Measurements from ENCODE around the gene DAD1. TPM values are rescaled to one million over a fixed set of nuclear protein-coding genes. Genes with fewer than 3 reads are reported as not detected.
"Not testable (repeated sequence)": the region's sequence is repeated elsewhere in the genome, so short reads cannot be mapped to it uniquely, and the experiment has no call there.

Gene DAD1
- total and polyA plus RNA-seq, 9 donors: 116 to 179 (median 143) TPM

DNA sequence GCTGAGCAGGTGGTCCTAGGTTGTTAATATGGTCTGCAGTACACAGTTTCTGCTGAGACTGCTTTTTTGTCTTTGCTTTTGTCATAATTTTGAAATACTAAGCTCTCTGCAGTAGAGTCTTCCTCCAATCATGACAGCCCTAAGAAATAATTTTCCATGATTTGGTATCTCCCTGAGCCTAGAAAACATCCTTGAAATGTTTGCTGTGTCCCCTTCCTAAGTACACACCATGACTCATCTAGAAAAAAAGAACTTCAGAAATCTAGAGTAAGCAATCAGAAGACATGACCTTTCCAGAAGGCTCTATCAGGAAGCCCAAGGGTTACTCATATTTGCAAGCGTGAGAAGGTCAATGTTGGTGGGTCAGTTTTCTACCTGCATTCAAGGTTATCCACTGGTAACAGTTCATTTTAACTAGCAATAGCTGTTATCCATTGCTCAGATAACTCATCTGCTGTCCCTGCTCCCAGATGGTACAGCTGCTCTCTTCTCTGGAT lies 16.4 kb downstream of the DAD1 start:
- WGBS (ENCODE audit: insufficient coverage): no CpG with 5 or more reads among the region's 1 CpG
- no peak for DNase-seq
- Histone ChIP-seq H3K4me3 (ENCODE audit: low read length) (no peak overlapping the region), H3K27me3 (ENCODE audit: control insufficient read depth, insufficient read depth, low read length) (no peaks in the 10 kb centered on the region), H3K36me3 (ENCODE audit: control insufficient read depth, insufficient read depth, low read length) (peaks cover 42% of the 10 kb centered on the region), H3K27ac (ENCODE audit: low read length) (no peak overlapping the region), H3K9me3 (replicated peaks; ENCODE audit: control insufficient read depth, low read depth, low read length) (no peaks in the 10 kb centered on the region), H3K4me1 (ENCODE audit: control insufficient read depth, insufficient read depth, low read length) (peaks cover 6% of the 10 kb centered on the region)

GRCh38 chr14:22570132-22570949 lies 18.7 kb downstream of the DAD1 start:
- DNase-seq: peak; percentile 91
- Histone ChIP-seq H3K9me3 (replicated peaks; ENCODE audit: control insufficient read depth, low read depth, low read length) (no peaks in the 10 kb centered on the region), H3K27ac (ENCODE audit: low read length) (peak overlapping the region; percentile 40), H3K4me1 (ENCODE audit: control insufficient read depth, insufficient read depth, low read length) (peaks cover 8% of the 10 kb centered on the region), H3K27me3 (ENCODE audit: control insufficient read depth, insufficient read depth, low read length) (no peaks in the 10 kb centered on the region), H3K36me3 (ENCODE audit: control insufficient read depth, insufficient read depth, low read length) (peaks cover 47% of the 10 kb centered on the region), H3K4me3 (ENCODE audit: low read length) (no peak overlapping the region)
- 38% methylated on average over 5 of the region's 8 CpGs for WGBS (ENCODE audit: insufficient coverage)

GRCh38 chr14:22569737-22570131 lies 19.3 kb downstream of the DAD1 start:
- WGBS (ENCODE audit: insufficient coverage): no CpG with 5 or more reads among the region's 3 CpGs
- peaks cover 8% of the 10 kb centered on the region for H3K4me1 ChIP-seq (ENCODE audit: control insufficient read depth, insufficient read depth, low read length)
- H3K4me3 ChIP-seq (ENCODE audit: low read length): no peak overlapping the region
- H3K27ac ChIP-seq (ENCODE audit: low read length): no peak overlapping the region
- no peaks in the 10 kb centered on the region for H3K9me3 ChIP-seq (replicated peaks; ENCODE audit: control insufficient read depth, low read depth, low read length)
- peaks cover 46% of the 10 kb centered on the region for H3K36me3 ChIP-seq (ENCODE audit: control insufficient read depth, insufficient read depth, low read length)
- H3K27me3 ChIP-seq (ENCODE audit: control insufficient read depth, insufficient read depth, low read length): no peaks in the 10 kb centered on the region
- no peak for DNase-seq

DNA sequence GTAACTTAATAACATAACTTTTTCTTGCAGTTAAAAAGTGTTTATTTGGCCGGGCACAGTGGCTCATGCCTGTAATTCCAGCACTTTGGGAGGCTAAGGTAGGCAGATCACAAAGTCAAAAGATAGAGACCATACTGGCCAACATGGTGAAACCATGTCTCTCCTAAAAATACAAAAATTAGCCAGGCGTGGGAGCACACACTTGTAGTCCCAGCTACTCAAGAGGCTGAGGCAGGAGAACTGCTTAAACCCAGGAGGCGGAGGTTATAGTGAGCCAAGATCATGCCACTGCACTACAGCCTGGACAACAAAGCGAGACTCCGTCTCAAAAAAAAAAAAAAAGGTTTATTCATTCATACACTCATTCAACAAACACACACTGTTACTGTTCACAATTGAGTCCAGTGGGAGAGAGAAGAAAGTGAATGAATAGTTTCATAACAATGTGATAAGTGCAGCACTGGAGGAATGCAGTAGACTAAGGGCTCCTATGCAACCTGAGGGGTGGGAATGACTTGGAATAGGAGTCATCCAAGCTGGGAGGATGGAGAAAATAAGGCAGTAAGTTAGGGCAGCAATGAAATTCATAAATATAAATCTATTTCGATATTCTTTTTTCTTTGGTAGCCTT lies 19.8 kb downstream of the DAD1 start:
- no peaks in the 10 kb centered on the region for H3K9me3 ChIP-seq (replicated peaks; ENCODE audit: control insufficient read depth, low read depth, low read length)
- H3K4me3 ChIP-seq (ENCODE audit: low read length): no peak overlapping the region
- H3K36me3 ChIP-seq (ENCODE audit: control insufficient read depth, insufficient read depth, low read length): peaks cover 47% of the 10 kb centered on the region
- no peak for DNase-seq
- no peaks in the 10 kb centered on the region for H3K27me3 ChIP-seq (ENCODE audit: control insufficient read depth, insufficient read depth, low read length)
- peaks cover 8% of the 10 kb centered on the region for H3K4me1 ChIP-seq (ENCODE audit: control insufficient read depth, insufficient read depth, low read length)
- H3K27ac ChIP-seq (ENCODE audit: low read length): no peak overlapping the region
- 93% methylated on average over 2 of the region's 6 CpGs for WGBS (ENCODE audit: insufficient coverage)

DNA sequence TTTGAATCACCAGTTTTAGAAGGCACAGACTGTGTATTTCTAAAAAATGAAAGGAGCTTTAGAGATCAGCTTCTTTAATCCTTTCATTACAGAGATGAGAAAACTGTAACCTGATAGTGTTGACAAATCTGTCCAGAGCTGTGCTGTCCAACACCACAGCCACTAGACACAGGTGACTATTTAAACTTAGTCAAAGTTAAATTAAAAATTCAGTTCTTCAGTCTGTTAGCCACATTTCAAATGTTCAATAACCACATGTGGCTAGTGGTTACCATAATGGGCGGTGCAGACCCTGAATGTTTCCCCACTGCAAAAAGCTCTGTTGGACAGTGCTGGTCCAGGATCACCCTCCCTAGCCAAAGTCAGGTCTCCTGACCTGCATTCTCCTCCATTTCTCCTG lies 21.6 kb downstream of the DAD1 start:
- DNase-seq: no peak
- peaks cover 44% of the 10 kb centered on the region for H3K36me3 ChIP-seq (ENCODE audit: control insufficient read depth, insufficient read depth, low read length)
- no peak overlapping the region for H3K27ac ChIP-seq (ENCODE audit: low read length)
- peaks cover 8% of the 10 kb centered on the region for H3K4me1 ChIP-seq (ENCODE audit: control insufficient read depth, insufficient read depth, low read length)
- H3K9me3 ChIP-seq (replicated peaks; ENCODE audit: control insufficient read depth, low read depth, low read length): no peaks in the 10 kb centered on the region
- no peaks in the 10 kb centered on the region for H3K27me3 ChIP-seq (ENCODE audit: control insufficient read depth, insufficient read depth, low read length)
- H3K4me3 ChIP-seq (ENCODE audit: low read length): no peak overlapping the region
- 83% methylated on average over 1 of the region's 1 CpG for WGBS (ENCODE audit: insufficient coverage)

DNA sequence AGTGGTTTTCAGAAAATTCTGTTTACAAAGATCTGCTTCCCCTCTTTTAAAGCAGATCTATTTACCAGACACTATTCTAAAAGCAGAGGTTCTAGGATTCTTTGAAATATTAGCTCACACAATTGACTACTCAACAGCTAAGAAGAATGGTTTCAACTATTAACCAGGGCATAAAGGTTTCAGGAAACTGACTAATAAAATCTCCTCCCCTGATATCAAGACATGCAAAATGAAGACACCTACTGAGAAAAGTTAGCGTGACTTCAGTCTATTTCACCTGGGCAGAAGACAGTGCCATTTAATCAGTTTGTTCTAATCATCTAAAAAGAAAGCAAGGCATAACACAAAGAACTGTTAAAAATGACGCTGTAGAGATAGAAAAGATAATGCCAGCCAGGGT lies 22.2 kb downstream of the DAD1 start:
- Histone ChIP-seq H3K4me3 (ENCODE audit: low read length) (no peak overlapping the region), H3K4me1 (ENCODE audit: control insufficient read depth, insufficient read depth, low read length) (peaks cover 8% of the 10 kb centered on the region), H3K27ac (ENCODE audit: low read length) (peak overlapping the region; percentile 13), H3K9me3 (replicated peaks; ENCODE audit: control insufficient read depth, low read depth, low read length) (no peaks in the 10 kb centered on the region), H3K36me3 (ENCODE audit: control insufficient read depth, insufficient read depth, low read length) (peaks cover 45% of the 10 kb centered on the region), H3K27me3 (ENCODE audit: control insufficient read depth, insufficient read depth, low read length) (no peaks in the 10 kb centered on the region)
- DNase-seq: no peak
- no CpG with 5 or more reads among the region's 2 CpGs for WGBS (ENCODE audit: insufficient coverage)

DNA sequence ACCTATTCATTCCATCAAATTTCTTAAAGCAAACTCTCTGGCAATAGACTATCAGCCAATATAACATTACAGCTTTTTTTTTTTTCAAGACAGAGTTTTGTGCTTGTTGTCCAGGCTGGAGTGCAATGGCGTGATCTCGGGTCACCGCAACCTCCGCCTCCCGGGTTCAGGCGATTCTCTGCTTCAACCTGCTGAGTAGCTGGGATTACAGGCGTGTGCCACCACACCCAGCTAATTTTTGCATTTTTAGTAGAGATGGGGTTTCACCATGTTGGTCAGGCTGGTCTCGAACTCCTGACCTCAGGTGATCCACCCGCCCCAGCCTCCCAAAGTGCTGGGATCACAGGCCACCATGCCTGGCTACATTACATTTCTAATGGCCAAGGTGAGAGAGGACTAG lies 22.8 kb downstream of the DAD1 start:
- not testable (repeated sequence) for H3K27me3 ChIP-seq (ENCODE audit: control insufficient read depth, insufficient read depth, low read length); H3K4me1 ChIP-seq (ENCODE audit: control insufficient read depth, insufficient read depth, low read length); H3K4me3 ChIP-seq (ENCODE audit: low read length); DNase-seq; H3K9me3 ChIP-seq (replicated peaks; ENCODE audit: control insufficient read depth, low read depth, low read length); H3K27ac ChIP-seq (ENCODE audit: low read length)
- H3K36me3 ChIP-seq (ENCODE audit: control insufficient read depth, insufficient read depth, low read length): peaks cover 42% of the 10 kb centered on the region
- WGBS (ENCODE audit: insufficient coverage): 100% methylated on average over 1 of the region's 9 CpGs

DNA sequence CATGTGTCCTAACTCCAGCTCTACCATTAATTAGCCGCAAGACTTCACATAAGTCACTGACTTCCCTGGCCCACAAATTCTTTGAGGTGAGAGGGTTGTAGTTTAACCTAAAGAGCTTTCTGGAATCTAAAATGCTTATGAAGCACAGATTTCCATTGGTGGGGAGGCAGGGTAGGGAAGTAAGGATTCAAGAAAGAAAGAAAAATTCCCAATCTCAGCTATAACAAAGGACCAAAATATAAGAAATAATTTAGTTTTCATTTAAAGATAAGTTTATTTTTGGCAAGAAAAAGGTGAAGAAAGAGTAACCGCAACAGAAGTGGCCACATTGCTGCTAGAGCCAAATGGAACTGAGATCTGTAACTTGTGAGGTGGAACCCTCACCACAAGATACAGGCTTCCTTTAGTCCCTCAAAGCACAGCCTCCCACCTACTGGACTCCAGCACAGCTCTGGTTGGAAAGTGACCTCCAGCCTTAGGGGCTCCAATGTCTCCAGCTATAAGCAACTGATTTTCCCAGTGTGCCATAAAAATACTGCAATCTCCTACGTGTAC lies 23.6 kb downstream of the DAD1 start:
- Histone ChIP-seq H3K4me3 (ENCODE audit: low read length) (no peak overlapping the region), H3K36me3 (ENCODE audit: control insufficient read depth, insufficient read depth, low read length) (peaks cover 35% of the 10 kb centered on the region), H3K27me3 (ENCODE audit: control insufficient read depth, insufficient read depth, low read length) (no peaks in the 10 kb centered on the region), H3K4me1 (ENCODE audit: control insufficient read depth, insufficient read depth, low read length) (peaks cover 4% of the 10 kb centered on the region), H3K27ac (ENCODE audit: low read length) (no peak overlapping the region), H3K9me3 (replicated peaks; ENCODE audit: control insufficient read depth, low read depth, low read length) (no peaks in the 10 kb centered on the region)
- DNase-seq: no peak
- no CpG with 5 or more reads among the region's 3 CpGs for WGBS (ENCODE audit: insufficient coverage)

DNA sequence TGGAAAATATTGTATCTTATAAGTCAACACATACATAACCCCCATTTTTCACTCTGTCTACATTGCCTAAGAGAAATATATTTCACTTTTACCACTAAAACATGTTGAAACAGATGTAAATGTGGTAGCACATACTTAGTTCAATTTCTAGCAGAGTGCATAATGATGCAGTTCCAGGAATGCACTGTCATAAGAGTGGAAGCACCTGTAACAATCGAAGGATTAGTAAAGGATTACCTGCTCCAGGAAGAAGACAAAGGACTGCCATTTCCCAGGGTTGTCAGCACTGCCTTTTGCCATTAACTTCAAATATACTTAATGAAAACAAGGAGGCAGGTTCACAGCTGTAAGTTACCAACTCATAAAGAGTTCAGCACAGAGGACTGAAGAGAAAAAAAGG lies 24.6 kb downstream of the DAD1 start:
- Histone ChIP-seq H3K9me3 (replicated peaks; ENCODE audit: control insufficient read depth, low read depth, low read length) (no peaks in the 10 kb centered on the region), H3K27me3 (ENCODE audit: control insufficient read depth, insufficient read depth, low read length) (no peaks in the 10 kb centered on the region), H3K27ac (ENCODE audit: low read length) (no peak overlapping the region), H3K36me3 (ENCODE audit: control insufficient read depth, insufficient read depth, low read length) (peaks cover 33% of the 10 kb centered on the region), H3K4me1 (ENCODE audit: control insufficient read depth, insufficient read depth, low read length) (peaks cover 4% of the 10 kb centered on the region), H3K4me3 (ENCODE audit: low read length) (no peak overlapping the region)
- 60% methylated on average over 1 of the region's 1 CpG for WGBS (ENCODE audit: insufficient coverage)
- DNase-seq: no peak

DNA sequence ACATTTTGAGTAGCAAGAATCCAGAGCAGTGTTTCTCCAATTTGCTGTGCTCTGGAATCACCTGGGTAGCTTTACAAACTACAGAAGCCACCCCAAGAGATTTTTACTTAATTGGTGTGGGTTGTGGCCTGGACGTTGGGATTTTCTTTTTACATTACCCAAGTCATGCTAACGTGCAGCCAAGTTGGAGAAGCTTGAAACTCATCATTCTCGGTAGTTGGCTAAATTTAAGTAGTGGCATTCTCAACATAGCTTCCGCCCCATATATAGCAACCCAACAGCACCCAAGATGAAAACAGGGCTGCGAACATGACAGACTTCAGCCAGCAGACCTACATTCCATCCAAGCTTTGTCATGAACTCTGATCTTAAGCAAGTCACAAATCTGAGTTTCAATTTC lies 25.0 kb downstream of the DAD1 start:
- no CpG with 5 or more reads among the region's 5 CpGs for WGBS (ENCODE audit: insufficient coverage)

More for the DNA sequence above, 25.0 kb downstream of the DAD1 start:
- Histone ChIP-seq H3K27me3 (ENCODE audit: control insufficient read depth, insufficient read depth, low read length) (no peaks in the 10 kb centered on the region), H3K27ac (ENCODE audit: low read length) (no peak overlapping the region), H3K4me1 (ENCODE audit: control insufficient read depth, insufficient read depth, low read length) (peaks cover 4% of the 10 kb centered on the region), H3K36me3 (ENCODE audit: control insufficient read depth, insufficient read depth, low read length) (peaks cover 31% of the 10 kb centered on the region), H3K9me3 (replicated peaks; ENCODE audit: control insufficient read depth, low read depth, low read length) (no peaks in the 10 kb centered on the region), H3K4me3 (ENCODE audit: low read length) (no peak overlapping the region)
- no peak for DNase-seq

All from muscle of leg (tissue), 11 donors.